Middle frontal gyrus (tissue), 1 donor: ENCODE data around the gene PDE7B.

ENCODE experiments used
- DNase-seq: peaks from one replicate; pipeline ENCODE4 v3.0.0-alpha.2; 2015; ENCODE audit warnings: low spot score; ENCODE audit errors: extremely low spot score

PDE7B gene

DNA sequence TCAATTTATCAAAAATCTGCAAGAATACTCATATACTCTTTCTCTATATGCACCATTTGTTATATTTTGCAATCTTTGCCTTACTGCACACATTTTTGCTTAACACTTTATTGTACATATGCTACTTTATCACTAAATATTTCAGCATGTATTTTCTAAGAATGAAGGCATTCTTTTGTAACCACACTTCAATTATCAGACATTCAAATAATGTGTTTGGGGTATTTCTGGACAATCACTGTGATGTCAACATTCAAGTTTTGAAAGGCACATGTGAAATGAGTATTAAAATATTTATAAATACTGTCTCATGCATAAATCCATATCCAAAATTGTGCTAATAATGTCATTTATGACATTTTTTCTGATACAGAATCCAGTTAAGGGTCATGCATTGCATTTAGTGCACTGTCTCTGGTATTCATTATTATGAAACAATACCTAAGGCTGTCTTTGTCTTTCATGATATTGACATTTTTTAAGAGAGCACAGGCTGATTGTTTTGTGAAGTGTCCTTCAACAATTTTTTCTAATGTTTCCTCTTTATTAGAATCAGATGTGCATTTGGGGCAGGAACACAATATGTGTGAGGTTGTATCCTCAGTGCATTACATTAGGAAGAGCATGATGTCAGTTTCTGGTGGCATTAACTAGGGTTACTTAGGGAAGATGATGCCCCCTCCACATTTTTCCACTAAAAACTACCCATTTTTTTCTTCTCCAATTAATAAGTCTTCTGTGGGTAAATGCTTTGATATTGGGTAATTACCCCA is 292.9 kb downstream of the PDE7B start:
- no peak for DNase-seq

DNA sequence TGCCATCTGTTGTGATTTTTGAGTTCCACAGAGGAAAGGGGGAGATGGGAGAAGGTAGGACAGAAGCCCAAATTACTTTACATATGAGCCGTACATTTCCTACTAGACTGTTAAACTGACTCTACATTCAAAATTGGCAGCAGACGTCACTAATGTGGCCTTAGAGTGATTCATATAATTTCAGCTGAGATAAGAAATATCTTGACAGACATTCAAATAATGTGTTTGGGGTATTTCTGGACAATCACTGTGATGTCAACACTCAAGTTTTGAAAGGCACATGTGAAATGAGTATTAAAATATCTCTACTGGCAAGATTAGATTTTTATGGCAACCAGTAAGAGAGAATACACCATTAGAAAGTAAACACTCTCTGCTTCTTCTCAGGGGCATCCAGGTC is 294.6 kb downstream of the PDE7B start:
- DNase-seq, result no peak

DNA sequence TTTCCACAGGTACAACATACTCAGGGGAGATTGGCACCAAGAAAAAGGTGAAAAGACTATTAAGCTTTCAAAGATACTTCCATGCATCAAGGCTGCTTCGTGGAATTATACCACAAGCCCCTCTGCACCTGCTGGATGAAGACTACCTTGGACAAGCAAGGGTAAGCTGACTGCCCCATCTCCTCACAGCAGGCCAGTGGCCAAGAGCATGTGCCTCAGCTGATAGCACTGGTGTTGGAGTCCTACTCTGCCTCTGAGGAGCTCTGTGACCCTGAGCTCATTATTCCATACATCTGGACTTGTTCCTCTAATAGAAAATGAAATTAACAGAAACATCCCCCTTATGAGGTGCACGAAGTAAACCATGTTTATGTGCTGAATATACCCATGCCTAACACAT is 295.8 kb downstream of the PDE7B start:
- no peak for DNase-seq

DNA sequence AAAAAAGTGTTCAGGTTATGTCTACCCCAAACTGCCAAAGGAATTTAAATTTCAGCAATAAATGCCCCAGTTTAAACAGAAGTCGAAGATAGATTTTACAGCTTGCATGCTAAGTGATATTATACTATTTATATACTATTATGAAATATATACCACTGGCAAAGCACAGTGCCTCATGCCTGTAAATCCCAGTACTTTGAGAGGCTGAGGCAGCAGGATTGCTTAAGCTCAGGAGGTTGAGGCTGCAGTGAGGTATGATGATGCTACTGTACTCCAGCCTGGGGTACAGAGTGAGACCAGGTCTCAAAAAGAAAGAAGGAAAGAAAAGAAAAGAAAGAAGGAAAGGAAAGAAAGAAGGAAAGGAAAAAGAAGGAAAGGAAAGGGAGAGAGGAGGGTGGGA is 296.6 kb downstream of the PDE7B start:
- no peak for DNase-seq

DNA sequence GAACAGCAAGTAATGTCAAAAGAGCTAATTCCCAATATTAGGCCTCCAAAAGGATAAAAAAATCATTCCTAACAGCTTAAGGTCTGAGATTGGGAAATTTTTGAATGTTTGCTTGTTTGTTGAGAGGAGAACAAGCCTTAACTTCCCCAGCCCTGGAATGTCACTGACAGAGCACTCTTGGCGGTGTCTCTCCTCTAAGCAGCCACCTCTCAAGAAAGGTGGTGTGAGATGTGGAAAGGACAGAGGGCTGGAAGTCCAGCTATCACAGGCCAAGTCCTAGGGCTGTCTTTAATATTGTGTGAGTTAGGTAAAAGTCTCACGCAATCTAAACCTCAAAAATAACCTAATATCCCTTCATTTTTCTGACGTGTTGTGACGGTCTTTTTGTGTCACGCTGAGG is 297.0 kb downstream of the PDE7B start:
- no peak for DNase-seq

DNA sequence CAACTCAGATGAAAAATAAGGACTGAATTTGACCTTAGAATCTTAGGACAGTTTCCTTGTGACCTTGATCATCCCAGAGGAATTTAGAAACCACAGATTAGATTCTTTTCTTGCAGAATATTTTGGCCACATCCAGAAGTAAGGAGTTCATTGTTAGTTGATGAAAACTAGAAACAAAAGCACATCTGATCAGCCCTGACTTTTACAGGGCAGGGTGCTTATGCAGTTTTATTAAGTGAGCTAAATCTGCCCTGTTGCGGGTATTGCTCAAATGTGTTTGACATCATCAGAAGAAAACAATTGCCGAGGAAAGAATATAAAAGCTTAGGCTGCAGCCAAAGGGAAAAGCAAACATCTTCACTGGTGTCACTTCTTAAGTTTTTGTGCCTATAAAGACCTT is 297.8 kb downstream of the PDE7B start:
- no peak for DNase-seq

DNA sequence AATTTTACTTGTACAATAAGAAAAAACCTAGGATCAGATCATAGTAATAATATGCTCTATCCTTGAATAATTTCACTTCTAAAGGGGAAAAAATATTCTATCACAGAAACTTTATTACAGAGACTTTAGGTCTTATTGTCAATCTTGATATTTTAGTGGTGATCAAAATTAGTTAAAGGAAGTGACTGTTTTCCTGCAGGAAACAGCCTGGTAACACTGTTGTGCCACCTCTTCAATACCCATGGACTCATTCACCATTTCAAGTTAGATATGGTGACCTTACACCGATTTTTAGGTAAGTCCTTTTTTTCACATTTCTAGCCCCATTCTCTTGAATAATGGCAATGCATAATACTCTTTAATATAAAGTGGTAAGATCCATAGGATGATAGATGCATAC is 299.5 kb downstream of the PDE7B start:
- no peak for DNase-seq

DNA sequence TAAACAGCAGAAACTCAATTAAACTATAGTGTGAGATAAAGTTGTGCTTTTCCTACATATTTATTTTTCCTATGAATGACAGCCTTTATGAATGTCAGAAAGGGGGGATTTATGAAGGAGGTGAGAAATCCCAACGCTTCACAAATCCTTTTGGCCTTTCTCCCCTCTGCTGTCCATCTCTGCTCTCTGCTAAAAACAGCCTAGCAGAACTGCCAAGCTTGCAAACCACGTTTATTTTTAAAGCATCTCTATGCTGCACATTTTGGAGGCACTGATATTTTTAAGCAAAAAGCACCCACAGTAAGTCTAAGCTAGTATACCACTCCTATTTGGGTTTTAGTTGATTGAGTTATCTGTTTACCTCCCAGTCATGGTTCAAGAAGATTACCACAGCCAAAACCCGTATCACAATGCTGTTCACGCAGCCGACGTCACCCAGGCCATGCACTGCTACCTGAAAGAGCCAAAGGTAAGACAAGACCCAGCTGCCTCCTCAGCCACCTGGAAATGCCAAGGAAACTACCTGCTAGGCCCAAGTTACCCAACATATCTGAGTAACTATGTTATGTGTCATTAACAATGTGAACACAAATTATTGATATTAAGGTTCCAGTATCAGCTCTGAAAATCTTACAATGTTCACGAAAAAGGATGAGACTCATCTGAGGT is 302.3 kb downstream of the PDE7B start:
- no peak for DNase-seq

DNA sequence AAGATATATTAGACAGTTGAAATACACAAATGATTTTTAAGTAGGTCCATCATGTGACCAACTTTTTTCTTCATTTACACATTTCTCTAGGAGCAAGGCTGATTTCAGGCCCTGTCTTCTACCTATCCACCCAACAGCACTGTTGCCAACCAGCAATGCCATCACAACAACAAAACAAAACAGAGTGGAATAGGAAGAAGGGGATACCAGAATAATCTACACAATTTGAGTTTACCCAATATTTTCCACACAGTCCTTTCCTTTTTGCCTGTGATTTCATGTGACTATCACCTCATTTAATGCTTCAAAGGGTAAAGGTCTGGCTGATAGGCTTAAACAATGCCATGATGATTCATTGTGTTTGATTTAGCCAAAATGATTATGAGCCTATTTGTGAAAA is 303.7 kb downstream of the PDE7B start:
- DNase-seq, result no peak

DNA sequence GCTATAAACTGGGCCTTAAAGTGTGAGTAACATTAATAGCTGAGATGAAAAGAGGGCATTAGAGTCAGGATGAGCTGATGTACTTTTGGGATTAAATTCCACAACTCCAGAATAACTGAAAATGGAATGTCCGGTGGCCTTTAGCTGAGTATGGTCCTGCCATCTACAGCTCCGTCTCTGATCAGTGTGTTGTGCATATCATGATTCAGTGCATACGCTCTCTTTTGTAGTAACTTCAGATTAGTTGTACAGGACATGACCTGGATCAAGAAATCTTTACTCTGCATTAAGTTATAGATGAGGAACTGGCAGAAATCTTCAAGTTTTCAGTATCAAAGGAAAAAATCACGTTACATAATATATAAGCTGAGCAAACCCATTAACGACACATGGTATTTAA is 306.2 kb downstream of the PDE7B start:
- DNase-seq, result no peak

DNA sequence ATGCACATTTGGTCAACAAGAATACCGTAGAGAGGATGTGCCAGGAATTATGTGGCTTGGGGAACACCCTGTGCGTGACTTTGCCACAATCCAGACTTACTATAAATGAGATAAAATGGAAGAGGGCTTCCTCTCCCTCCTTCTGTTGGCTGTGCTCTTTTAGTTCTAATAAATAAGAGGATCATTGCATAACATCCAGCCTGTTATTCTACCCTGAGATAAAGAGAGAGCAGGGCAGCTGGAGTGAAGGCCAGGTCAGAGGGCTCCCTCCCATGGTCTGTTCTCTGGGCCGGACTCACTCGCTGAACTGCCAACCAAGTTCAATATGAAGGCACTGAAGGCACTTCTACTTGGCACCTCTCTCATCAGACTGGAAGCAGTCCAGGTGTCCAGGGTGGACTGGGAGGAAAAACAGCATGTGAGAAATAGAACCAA is 306.9 kb downstream of the PDE7B start:
- DNase-seq, result no peak

DNA sequence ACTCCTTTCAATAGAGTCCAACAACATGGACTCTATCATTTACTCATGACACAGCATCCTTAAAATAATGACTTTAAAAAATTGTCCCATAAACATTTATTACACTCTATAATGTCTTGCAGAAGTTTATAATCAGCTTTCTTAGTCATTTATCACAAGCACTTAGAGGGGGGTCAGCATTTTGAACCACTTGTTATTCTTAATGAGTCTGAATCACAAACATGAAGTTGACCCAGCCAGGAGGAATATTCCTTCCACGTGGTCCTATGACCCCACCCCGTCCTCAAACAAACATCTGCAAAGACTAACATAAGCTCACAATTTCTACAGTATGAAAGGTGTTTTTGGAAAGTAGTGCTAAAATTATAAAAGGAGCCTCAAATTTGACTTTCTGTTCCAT is 307.5 kb downstream of the PDE7B start:
- DNase-seq, result no peak

DNA sequence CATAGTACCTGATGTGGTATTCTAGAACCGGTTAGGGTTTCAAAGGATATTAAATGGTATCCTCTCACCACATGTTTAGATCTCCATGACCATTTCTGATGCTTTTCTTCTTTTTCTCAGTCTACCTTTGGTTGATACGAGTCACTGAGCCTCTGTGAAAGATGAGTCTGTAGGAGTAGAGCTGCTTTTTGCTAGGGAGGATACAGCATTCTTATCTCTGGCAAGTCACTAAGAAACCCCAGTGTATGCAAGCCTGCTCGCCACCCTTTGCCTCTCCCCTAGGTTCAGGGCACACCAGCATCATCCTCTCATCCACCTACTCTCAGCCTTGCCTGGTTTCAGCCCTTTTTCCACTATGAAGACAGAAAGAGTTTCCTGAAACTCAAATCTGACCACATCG is 308.7 kb downstream of the PDE7B start:
- no peak for DNase-seq

DNA sequence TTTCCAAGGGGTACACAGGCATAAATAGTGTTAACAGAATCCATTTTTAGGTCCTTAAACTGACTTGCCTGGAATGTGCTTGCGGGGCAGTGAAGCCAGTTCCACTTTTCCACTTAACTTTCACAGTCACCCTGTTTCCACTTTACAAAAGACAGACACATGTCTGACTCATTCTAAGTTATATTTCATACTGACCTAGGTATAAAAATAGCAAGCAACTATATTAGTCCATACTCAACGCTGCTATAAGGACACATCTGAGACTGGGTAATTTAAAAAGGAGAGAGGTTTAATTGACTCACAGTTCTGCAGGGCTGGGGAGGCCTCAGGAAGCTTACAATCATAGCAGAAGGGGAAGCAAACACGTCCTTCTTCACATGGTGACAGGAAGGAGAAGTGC is 310.4 kb downstream of the PDE7B start:
- DNase-seq, result no peak

DNA sequence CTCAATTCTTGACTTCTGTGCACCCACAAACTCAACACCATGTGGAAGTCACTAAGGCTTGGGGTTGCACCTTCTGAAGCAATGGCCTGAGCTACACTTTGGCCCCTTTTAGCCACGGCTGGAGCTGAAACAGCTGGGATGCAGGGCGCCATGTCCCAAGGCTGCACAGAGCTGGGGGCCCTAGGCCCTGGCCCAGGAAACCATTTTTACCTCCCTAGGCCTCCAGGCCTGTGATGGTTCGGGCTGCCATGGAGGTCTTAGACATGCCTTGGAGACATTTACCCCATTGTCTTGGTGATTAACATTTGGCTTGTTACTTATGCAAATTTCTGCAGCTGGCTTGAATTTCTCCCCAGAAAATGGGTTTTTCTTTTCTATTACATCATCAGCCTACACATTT is 311.8 kb downstream of the PDE7B start:
- DNase-seq, result no peak

DNA sequence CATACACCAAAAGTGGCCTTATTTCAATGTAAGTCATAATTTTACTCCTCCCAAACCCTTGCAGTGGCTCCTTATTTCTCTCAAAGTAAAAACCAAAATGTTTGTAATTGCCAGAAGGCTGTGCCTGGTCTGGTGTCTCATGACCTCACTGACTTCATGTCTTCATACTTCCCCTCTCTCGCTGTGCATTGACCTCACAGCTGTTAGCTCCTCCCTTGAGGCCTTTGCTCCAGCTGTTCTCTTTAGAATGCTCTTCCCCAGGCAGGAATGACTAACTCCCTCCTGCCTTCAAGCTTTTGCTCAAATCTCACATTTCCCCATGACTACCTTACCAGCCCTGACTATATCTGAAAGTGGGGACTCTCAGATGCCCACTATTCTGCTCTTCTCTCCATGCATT is 315.3 kb downstream of the PDE7B start:
- no peak for DNase-seq

DNA sequence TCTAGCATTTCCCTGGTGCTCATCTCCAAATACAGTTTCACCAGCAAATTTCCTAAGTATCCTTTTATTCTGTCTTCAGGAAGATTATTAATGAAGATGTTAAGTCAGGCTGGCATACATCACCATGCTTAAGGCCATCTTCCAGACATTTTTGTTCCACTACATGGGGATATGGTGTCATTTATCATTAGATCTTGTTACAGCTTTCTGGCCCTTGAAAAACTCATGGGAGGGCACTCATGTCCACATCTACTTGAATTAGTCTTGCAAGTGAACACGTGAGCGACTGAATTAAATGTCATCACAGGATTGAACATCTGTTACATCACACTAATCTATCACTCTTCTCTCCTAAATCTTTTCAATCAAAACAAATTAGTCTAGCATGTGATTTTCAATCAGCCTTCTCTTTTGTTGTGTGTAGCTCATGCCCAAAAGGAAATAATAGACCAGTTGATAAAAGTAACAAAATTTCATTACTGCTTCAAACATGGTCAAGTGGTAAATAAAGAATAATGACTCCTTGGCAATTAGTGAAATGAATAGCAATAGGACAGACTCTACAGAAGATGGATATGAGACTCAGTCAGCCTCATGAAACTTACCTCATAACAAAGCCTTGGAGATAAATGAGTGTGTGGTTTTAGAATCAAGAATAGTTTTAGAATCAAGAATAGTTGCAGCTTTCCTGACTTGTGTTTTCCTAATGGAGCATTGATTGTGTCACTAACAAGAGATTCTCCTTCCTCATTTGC is 318.1 kb downstream of the PDE7B start:
- no peak for DNase-seq

DNA sequence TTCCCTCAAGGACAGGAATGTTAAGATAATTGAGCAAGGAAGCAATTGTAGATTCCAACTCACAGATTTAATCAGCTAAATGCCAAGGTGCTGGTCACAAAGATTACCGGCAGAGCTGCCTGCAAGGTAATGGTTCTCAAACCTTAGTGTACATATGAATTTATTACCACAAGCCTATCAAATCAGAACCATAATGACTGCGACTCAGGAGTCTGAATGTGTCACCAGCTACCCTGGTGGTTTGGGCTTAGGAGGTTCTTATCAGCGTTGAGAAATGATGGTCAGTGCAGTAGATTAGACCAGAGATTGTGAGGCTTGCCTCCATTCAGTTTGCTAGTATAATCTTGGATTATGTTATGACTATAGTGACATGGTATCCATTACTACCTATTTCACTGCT is 319.7 kb downstream of the PDE7B start:
- DNase-seq, result no peak

DNA sequence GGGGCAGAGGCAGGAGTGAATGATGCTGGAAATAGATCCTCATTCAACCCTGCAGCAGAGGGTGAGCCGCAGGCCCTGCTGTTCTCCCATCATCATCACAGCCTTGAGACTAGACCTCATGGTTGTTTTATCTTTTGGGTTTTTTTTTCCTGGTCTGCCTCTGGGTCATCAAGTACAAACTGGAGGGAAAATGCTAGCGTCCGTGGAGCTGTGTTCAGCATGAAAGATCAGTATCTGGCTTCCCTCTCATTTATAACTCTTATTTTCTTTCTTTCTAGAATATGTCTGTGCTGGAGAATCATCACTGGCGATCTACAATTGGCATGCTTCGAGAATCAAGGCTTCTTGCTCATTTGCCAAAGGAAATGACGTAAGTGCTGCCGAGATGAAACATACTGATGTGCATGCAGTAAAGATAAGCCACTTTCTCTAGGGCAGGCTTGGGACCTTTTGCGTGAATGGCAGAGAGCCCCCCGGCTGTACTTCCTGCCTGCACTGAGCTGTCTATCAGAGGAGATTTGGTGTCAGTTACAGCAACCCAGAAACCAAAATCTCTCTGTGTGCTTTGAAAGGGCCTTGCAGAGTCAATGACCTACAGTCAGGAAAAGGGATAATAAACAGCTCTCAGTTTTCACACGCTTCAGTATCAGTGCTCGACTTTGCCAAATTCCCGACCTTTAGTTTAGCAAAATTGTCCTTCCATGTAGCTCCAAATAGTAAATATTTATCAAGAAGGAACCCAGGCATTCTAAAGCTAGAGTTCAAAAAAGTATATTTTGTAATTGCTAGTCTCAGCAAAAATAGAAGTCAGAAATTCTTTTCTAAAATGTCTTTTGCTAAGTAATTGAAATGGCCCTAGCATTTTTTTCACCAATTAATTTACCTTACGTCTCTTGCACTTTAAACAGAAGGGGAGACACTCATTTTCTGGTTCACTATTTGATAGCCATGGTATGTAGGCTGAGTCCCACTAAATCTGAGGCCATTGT is 322.3 kb downstream of the PDE7B start:
- no peak for DNase-seq

DNA sequence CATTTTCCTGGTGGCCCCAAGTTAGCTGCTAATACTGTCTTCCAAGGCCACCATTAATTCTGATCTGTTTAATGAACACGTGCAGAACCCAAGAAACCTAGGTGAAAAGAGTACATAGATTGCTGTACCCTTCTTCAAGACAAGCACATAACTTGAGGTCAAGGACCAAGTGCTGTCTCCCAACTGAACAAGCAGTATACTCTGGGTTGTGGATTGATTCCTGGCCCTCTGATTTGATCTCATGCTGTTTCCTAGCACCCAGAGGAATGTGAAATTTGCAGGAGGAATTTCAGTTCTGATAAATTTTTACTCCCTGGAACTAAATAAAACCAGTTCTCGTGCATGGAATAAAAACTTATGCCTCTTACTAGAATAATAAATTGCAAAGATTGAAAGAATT is 323.0 kb downstream of the PDE7B start:
- no peak for DNase-seq

DNA sequence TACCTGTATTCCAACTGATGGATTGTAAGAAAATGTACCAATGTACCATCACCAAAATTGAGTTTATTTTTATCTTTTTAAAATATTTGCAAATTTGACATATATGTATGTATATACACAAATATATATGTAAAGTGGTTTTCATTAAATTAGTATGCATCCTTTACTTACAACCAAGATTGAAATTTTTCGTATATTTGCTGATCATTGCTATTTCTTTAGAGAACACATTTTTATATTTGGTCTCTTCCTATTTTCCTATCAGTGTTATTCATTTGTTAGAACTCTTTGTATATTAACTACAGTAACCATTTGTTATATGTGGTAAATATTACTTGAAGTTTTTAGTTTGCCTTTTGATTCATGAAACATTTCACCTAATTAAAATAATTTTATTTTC is 324.4 kb downstream of the PDE7B start:
- DNase-seq, result no peak
